ENCODE measurements around the gene RBM5.
"Not testable (repeated sequence)": the region's sequence is repeated elsewhere in the genome, so short reads cannot be mapped to it uniquely, and the experiment has no call there.

RBM5 gene

GRCh38 chr3:50088725-50089608 is at the start of gene RBM5:
TSS of gene RBM5 (plus strand) at chr3:50088919. CDS start at chr3:50090435, 1,516 bp downstream.
- peak; percentile 60 for DNase-seq

DNA sequence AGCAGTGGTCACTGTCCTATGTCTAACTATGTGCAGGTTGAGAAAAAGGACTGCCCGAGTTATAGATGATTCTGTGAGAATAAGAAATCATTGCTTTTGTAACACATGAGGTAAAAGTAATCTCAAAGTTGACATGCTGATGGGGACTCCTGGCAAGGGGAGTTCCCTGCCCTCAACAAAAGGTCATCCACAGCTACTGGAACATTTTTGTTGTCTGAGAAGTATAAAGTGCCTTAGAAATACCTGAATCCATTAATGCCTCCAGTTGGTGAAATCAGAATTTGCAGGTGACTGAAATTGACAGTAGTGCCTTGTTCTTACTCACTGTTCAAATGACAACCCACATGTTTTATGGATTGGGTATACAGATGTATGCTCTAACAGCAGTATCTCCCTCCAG is 43.7 kb upstream of the RBM5 start:
- DNase-seq = no peak

DNA sequence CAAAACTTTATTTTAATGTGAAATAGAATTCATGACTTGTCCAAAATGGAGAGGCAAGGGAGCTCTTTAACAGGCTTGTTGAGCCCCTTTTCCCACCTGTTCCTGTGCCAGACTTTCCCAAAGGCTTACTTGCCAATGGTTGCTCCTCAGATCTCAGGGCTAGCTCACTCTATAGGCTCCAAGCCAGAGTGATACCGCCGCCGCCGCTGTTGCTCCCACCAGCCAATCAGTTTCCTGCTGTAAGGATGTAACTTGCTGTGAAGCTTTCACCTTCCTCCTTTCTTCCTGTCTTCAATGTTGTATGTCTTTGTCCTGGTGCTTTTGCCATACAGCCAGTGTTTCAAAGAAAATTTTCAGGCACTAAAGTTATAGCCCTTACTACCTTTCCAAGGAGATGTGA is 41.3 kb upstream of the RBM5 start:
- no peak for DNase-seq

- no peak for DNase-seq
Observed at GRCh38 chr3:50050361-50050760, 38.4 kb upstream of the RBM5 start.

- no peak for DNase-seq
Observed at GRCh38 chr3:50057756-50058155, 31.0 kb upstream of the RBM5 start.

DNA sequence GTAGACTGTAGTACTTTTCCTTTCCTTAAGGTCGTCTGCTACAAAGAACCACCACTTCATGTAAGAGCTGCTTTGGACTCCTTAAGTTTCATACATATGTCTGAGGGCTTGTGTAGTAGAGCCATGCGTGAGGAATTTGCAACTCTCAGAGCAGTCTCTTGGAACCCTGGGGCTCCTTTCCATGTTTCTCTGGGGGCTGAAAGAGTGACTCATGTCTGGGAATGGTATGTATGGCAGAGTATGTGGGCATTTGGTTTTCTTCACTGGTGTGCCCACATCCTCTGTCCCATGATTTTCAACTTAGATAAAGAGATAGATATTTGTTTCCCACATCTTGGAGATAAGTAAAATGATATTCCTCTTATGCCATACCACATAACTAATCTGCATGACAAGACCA is 20.6 kb upstream of the RBM5 start:
- DNase-seq = no peak

DNA sequence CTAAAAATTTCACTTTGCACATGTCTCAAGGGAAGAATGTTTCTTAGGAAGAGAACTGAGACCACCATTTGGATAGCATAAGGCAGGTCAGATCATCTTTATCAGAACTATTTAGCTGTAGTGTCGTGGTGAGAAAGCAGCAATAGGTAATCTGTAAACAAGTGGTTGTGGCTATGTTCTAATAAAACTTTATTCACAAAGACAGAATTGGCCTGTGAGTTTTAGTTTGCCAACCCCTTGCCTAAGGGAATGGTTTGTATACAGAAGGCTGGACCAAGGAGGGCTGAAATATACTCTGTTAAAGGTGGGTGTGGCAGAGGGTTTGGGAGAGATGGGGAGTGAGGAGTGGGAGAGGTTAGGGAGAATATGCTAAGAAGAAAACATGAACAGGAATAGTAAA is 10.6 kb upstream of the RBM5 start:
- DNase-seq = no peak

- DNase-seq = no peak
Observed at GRCh38 chr3:50078622-50079021, 10.1 kb upstream of the RBM5 start.

DNA sequence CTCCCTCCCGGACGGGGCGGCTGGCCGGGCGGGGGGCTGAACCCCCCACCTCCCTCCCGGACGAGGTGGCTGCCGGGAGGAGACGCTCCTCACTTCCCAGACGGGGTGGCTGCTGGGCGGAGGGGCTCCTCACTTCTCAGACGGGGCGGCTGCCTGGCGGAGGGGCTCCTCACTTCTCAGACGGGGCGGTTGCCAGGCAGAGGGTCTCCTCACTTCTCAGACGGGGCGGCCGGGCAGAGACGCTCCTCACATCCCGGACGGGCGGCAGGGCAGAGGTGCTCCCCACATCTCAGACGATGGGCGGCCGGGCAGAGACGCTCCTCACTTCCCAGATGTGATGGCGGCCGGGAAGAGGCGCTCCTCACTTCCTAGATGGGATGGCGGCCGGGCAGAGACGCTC is 3.8 kb upstream of the RBM5 start:
- not testable (repeated sequence) for DNase-seq

- no peak for DNase-seq
Observed at GRCh38 chr3:50089609-50089945, 858 bp downstream of the RBM5 start.

DNA sequence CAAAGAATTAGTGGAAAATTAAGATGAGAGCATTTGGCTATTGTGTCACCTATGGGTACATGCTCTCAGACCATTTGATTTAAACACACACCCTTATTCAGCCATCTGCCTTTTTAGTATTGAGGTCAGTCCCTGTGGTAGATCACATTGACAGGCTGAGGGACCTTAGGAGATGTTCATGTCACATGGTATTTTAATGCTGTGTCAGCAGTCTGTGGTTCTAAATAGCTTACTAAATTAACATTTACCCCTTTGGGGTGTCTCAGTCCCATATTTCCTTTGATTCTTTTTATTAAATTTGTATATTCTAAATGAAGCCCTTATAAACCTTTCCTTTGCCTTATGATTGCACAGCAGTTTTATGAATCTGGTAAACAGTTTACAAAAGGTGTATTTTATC is 2.3 kb downstream of the RBM5 start:
- no peak for DNase-seq

DNA sequence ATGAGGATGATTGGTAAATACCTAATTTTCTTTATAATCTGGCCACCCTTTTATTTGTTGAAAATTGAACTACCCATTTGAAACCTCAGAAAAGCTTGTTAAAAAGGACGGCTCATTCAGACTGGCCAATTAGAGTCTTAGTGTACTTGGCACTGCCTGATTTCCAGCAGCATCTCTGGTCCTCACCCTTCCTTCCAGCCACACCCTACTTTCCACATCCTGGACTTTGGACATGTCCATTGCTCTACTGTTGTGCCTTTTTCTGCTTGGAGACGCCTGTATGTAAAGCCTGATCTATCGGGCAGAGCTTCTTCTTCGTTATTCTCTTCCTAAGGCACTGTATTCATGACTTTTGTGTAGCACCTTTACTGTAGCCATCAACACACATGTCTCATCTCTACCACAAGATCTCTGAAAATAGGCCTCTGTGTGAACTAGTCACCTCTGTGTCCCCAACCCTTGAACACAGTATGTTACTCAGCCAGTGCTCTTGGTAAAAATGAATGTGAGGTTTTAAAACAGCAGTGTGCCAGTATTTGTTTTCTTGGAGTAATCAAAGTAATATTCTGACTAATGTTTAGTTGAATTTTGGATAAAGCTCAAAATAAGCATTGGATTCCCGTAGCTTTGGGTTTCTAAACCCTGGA is 6.8 kb downstream of the RBM5 start:
- DNase-seq = no peak

- DNase-seq = no peak
Observed at GRCh38 chr3:50100386-50100785, 11.7 kb downstream of the RBM5 start.

DNA sequence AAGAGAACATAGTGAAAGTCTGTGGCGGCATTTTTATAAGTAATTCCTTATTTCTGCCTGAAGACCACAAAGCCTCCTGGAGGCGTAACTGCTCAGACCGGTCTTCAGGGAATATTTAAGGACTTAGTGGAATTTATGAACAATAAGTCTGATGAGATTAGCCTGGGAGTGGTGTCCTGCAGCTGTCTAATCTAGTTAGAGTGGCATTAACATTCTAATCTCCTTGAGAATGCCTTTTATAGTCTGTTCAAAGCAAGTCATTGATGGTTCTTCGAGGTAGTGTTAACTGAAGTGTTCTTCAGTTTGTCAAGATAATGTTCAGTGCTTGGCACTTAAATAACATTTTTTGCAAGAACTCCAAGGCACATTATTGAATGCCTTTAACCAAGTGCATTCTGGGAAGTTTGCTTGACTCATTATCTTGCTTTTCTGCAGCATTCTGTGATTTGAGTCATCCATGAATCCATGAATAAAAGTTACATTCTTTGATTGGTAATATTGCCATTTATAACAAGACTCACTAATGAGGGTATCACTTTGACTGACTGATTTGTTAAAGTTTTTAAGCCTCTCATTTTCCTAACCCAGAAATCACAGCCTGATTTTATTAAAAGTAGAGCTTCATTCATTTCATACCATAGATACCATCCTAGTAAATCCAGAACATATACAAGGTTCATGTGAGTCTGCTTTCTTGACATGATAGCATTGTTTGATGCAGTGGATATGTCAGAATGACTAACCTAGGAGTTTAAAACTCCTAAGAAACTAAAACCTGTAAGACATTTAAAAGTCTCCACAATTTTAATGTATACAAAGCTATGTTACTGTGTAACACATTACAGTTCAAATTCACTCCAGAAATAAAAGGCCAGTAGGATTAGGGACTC is 12.5 kb downstream of the RBM5 start:
- DNase-seq = no peak

DNA sequence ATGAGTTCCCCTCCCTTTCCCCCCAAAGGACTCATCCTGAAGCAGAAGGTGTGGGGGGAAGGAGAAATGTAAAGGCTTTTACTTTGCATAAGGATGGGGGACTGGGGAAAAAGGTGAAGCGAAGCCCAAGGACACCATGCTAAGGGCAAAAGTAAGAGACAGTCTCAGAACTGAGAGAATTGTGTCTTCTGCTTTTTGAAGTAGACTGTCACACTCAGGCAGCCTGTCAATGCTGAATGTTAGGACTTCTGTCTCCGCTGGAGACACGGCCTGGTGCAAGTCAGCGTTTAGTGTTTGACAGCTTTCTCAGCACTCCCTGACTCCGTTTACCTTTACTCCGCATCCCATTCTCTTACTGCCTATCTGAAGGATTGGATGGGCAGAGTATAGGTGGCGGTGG is 13.8 kb downstream of the RBM5 start:
- DNase-seq = no peak

- DNase-seq = no peak
Observed at GRCh38 chr3:50111757-50112156, 23.0 kb downstream of the RBM5 start.

DNA sequence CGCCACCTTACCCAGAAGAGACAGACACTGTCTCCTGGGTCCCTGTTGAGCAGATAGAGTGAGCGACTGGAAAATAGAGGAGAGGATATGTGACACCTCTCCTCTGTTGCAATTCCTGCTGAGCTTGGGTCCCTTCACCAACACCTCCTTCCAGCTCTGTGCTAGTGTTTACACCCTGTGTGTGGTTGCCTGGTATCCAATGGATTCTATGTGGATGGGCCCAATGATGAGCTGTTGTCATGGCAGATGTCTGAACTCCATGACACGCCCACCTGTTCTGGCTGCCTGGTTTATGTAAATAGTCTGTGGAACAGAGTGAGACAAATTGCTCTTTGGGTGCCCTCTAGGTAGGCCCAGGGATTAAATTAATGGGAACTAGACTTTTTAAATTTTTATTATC is 23.7 kb downstream of the RBM5 start:
- DNase-seq = no peak

DNA sequence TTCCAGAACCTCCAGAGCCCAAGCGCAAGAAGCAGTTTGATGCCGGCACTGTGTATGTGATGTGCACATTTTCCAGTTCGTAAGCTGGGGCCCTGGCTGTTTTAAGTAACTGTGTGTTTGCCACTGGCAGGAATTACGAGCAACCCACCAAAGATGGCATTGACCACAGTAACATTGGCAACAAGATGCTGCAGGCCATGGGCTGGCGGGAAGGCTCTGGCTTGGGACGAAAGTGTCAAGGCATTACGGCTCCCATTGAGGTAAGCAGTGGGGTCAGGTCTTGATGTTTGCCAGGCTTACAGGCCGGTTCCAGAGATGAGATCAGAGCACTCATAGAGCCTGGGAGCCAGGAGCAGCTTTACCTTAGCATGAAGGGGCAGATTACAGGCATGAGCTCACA is 28.4 kb downstream of the RBM5 start:
- no peak for DNase-seq

DNA sequence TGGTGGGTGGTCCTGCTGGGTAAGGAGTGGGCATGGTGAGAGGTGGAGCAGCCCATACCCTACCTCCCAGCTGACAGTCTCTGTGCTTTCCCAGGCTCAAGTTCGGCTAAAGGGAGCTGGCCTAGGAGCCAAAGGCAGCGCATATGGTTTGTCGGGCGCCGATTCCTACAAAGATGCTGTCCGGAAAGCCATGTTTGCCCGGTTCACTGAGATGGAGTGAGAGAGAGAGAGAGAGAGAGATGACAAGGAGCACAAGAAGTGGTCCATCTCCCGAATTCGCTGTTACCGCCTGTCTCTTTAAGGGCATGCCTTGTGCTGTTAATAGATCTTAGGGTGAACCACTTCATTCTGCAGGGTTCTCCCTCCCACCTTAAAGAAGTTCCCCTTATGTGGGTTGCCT is 29.5 kb downstream of the RBM5 start:
- no peak for DNase-seq

- no peak for DNase-seq
Observed at GRCh38 chr3:50119786-50120185, 31.1 kb downstream of the RBM5 start.

- DNase-seq = no peak
Observed at GRCh38 chr3:50120364-50121071, 31.8 kb downstream of the RBM5 start.

DNA sequence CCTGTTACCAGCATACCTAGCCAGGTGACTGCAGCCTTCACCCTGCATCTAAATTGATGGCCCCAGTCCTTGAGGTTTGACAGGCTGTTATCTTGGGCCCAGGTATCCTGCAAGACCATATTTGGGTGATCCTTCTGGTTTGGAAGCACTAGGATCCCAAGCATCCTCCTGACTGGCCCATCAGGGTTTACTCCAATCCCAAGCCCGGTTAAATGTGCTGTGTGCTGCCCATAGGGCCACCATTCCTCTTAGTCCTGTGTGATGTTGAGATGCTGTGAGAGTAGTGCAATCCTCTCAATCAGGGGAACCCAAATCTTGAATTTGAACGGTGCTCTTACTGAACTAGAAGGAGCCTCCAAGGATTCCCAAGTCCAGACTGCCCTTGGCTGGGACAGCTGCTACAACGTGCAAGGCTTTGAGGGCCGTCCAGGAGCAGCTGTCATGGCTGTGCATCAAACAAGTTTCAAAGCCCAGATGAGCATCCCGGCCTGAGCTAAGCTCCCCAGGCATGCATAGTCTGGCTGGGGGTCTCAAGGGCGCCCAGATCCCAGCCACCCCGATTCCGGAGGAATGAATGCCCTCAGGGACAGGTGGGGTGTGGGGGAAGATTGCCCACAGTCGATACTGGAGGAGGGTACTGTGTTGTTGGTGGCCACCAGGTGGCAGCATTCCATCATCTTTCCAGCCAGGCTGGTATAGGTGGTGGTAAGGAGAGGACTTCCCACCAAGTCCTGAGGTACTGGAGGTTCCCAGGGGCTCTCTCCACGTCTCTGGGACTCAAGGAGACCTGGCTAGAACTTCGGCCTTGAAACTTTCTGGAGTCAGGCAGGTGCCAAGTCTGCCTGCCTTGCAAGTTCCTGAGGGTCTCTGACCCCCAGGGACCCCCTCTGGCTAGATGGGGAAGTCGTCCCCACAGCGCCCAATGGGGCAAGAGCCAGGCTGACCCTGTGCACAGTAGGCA is 32.6 kb downstream of the RBM5 start:
- peak; percentile 39 for DNase-seq
